ENCODE measurements around the gene TKFC.
A peak's percentile ranks its signal among the peaks of the same experiment; 100 is the strongest.

Gene TKFC

DNA sequence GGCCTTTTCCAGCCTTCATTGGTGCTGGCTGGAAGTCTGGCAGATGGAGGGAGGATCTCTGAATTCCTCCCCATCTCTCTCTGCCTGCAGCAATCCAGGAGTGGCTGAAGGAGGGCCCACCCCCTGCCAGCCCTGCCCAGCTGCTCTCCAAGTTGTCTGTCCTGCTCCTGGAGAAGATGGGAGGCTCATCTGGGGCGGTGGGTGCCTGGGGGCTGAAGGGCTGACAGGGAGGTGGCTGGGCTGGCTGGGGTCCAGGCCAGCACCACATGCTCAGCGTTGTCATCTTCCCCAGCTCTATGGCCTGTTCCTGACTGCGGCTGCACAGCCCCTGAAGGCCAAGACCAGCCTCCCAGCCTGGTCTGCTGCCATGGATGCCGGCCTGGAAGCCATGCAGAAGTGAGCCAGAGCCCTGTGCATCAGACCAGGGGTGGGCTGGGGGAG is 12.2 kb downstream of the TKFC start:
- DNase-seq (ENCODE audit: low read depth in 2 of 3, low spot score in 1 of 3): no peak

DNA sequence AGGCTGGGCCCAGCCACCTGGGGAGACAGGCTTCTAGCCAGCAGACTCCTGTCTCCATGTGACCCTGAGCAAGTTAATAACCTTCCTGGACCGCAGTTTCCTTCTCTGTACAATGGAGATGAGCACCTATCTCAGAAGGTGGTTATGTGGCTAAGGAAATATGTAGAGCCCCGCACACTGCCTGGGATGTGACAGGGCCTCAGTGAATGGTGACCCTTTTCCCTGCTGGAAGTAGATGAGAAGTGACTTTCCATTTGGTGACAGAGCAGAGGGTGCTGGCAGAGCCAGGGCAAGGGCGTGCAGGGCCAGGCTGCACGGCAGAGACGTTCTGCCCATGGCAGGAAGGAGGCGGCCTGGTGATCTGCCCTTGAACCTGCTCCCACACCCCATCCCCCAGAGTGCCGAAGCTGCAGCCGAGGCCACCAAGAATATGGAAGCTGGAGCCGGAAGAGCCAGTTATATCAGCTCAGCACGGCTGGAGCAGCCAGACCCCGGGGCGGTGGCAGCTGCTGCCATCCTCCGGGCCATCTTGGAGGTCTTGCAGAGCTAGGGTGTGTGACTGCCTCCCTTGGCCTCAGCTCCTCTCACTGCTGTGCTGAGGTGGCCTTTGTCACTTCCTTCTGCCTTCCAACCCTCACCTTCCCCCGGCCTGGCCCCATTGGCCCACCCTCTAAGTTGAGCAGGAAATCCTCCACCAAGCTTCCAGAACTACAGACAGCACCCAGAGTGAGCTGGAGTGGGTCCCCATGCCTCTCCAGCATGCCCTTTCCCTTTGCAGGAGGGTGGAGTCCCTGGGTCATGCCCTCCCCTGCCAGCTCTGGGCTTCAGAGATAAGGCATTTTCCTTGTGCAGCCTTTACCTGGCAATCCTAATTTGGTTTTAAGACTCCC is 13.2 kb downstream of the TKFC start:
- no peak for DNase-seq (ENCODE audit: low read depth in 2 of 3, low spot score in 1 of 3)

DNA sequence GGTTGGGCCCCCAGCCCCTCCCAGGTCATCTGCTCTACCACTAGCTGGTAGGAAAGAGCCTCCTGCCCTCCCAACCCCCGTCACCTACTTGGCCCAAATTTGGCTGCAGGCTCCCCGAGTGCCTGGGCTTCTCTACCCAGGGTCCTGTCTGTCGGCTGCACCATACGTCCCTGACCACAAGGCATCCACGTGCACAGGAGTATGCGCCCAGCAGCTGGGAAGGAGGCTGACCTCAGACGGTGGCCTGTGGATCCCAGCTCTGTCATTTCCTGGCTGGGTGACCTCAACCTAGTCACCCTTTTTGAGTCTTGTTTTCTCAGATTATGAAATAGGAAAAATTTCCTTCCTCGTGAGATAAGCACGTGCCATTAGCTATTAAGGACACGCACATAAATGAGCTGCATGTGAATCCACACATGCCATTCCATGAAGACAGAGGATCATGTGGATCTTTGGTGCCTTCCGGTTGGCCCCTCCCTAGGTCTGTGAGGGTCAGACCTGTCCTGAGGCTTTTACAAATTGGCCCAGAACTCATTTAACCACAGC is 15.0 kb downstream of the TKFC start:
- no peak for DNase-seq (ENCODE audit: low read depth in 2 of 3, low spot score in 1 of 3)

DNA sequence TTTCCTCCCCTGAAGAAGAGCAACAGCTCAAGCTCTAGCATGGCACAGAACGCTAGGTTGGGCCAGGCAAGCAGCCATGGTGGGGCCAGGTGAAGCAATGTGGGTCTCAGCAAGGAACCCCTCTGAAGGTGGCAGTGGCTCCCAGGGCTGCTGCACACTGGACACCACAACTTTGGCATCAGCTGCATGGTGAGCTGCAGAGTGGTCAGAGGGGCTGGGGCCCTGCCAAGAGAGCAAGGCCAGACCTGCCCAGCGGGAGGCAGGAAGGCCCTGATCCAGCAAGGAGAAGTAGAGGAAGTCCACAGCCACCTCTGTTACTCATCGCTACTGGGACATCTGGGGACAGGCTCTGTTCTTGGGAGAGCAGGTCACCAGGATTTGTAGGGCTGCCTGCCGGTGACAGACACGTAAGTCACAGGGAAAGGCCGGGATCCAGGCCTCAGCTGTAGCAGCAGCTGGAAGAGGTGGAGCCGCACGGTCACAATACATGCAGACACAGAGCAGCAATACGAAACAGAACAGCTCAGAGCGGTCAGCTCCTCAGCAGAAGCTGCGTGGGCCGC is 16.2 kb downstream of the TKFC start:
- no peak for DNase-seq (ENCODE audit: low read depth in 2 of 3, low spot score in 1 of 3)

DNA sequence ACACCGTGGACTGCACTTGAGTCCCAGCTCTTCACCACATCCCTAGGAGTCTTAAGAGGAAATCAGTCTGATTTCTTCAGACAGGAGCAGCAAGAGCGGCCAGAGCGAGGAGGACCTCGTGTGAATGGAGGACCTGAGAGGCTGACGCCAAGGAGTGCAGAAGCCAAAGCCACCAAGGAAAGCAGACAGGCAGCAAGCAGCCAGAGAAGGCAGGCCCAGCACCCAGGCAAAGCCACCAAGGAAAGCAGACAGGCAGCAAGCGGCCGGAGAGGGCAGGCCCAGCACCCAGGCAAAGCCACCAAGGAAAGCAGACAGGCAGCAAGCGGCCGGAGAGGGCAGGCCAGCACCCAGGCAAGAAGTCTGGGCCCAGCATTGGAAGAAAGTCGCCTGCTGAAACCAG is 16.9 kb downstream of the TKFC start:
- DNase-seq (ENCODE audit: low read depth in 2 of 3, low spot score in 1 of 3): no peak

DNA sequence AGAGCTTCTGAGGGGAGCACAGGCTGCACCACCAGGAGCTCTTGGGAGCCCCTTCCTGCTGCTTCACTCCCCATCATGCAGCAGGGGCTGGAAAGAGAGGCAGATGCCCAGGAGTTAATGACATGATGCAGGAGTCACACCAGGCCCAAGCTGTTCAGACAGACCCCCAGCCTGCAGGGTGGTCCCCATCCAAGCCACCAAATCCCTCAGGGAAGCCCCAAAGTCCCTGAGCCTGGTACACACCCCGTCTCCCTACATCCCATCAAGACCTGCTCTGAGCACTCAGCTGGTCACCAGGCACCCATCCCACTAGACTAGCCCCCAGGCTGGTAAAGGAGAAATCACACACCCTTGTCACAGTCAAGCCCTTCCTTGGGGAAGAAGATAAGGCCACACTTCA is 17.3 kb downstream of the TKFC start:
- DNase-seq (ENCODE audit: low read depth in 2 of 3, low spot score in 1 of 3): no peak

DNA sequence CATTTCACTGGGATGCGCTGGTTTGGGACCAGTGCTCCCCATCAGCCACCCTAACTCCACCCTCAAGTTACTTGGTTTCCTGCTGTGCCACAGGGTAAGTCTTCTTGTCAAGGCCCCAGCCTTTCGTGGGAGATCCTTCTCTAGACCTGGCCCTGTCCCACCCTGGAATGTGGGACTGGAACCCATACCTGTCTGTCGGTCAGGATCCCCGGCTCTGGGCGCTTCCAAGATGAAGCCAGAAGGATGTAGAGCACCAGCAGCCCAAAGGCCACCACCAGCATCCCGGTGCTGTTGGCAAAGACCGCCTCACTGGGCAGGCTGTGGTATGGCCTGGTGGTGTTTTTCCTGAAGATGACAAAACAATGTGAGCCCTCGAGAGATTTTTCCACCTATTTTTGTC is 17.8 kb downstream of the TKFC start:
- no peak for DNase-seq (ENCODE audit: low read depth in 2 of 3, low spot score in 1 of 3)

DNA sequence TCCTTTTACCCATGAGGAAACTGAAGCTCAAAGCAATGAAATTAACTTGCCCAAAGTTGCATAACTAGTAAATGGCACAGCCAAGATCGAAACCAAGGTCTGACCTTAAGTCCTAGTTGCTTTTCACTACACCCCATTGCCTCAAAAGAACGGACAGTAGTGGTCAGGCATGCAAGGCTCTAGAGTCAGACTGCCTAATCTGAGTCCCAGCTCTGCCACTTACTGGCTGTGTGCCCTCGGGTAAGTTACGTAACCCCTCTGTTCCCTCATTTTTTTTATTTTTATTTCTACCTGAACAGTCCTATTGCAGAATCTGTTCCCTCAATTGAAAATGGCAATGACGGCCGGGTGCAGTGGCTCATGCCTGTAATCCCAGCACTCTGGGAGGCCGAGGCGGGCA is 19.0 kb downstream of the TKFC start:
- no peak for DNase-seq (ENCODE audit: low read depth in 2 of 3, low spot score in 1 of 3)

DNA sequence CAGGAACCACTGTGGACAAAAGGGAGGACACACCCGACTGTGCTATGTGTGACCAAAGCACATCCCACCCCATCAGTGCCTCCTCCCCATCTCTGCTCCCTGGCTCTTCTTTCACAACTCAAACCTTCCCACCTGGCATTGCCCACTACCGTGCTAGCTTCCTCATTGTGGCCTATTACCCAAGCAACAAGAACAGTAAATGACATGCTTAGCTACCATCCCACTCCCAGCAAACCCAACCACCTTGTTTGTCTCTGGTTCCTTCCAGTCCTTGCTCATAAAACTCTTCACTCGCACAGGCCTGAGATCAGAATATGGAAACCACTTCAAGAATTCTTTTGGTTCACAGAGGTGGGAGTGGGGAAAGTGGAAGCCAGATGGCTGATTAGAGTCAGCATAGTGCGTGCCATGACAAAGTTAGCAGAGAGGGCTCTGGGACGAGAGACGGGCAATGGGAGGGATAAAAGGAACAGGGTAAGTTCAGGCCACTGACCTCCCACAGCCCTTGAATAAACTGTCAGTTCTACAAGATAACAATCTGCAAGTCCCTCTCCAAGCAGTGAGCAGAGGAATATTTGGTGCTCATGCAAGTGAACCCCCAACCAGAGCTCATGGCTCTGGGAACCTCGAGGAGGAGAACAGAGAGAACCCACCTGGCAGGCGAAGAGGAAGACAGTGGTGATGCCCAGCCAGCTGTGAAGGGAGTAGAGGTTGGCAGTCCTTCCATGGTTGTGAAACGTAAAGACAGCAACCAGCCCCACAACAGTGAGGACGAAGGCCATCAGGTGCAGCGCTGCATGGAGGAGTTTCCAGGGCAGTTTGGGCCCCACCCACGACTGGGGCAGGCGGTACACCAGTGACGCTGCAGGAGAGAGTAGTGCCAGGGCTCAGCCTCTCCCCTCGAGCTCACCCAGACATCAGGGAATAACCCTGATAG is 20.4 kb downstream of the TKFC start:
- no peak for DNase-seq (ENCODE audit: low read depth in 2 of 3, low spot score in 1 of 3)

DNA sequence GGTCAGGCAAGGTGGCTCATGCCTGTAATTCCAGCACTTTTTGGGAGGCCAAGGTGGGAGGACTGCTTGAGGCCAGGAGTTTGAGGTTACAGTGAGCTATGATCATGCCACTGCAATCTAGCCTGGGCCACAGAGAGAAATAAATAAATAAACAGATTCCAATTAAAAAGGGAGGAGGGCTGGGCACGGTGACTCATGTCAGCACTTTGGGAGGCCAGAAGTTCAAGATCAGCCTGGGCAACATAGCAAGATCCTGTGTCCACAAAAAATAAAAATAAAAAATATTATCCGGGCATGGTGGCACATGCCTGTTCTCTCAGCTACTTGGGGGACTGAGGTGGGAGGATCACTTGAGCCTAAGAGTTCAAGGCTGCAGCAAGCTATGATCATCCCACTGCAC is 21.2 kb downstream of the TKFC start:
- DNase-seq (ENCODE audit: low read depth in 2 of 3, low spot score in 1 of 3): no peak

DNA sequence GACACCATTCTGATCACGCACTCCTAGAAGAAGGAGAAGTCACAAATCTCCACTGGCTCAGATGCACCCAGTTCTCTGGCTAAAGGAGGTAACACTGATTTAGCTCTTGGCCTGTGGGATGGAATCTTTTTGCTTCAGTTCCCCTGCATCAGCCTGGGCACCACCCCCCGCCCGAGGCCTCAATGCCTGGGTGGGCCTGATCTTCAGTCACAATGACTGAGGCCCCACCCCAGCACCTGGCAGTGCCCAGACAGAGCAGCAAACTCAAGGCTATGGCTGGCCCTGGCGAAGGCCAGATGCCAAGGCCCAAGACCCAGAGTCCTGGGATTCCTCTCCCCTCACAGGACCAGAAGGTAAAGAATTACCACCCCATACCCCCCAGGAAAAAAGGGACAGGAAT is 23.7 kb downstream of the TKFC start:
- no peak for DNase-seq (ENCODE audit: low read depth in 2 of 3, low spot score in 1 of 3)

DNA sequence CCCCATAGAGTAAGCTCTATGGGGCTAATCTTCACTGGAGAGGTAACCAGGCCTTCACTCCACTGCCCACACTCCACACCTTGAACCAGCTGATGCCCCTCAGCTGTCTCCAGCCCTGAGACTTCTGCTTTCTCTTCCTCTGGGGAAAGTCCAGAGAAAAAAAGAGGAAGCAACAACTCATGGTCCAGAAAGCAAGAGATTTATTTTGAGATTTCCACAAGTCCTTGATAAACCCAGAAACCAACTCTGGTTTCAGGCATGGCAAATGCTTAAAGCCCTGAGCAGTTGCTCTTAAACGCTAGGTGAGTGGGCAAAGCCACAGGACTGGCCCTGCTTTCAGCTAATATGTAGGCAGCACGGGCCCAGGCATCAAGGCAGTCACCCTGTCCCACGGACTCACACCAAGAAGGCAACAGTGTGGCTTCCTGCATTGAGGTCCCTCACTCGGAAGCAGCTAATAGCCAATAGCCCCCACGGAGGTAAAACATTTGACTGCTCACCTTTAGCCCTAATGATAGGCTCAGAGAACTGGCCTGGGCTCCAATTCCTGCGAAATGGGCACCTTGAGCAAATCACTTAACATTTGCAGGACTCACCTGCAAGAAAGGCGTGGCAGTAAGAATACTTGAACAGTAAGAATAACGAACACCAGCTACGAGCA is 24.3 kb downstream of the TKFC start:
- no peak for DNase-seq (ENCODE audit: low read depth in 2 of 3, low spot score in 1 of 3)

DNA sequence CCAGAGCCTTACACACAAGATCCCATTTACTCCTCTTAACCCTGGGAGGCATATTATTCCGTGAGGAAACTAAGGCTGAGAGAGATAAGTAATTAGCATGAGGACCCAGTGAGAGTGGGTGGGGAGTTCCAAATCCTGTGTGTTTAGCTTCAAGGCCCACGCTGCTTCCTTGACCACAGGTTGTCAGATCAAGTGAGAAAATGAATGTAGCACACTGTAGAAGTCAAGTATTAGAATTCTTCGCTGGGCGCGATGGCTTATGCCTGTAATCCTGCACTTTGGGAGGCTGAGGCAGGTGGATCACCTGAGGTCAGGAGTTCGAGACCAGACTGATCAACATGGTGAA is 24.8 kb downstream of the TKFC start:
- no peak for DNase-seq (ENCODE audit: low read depth in 2 of 3, low spot score in 1 of 3)

DNA sequence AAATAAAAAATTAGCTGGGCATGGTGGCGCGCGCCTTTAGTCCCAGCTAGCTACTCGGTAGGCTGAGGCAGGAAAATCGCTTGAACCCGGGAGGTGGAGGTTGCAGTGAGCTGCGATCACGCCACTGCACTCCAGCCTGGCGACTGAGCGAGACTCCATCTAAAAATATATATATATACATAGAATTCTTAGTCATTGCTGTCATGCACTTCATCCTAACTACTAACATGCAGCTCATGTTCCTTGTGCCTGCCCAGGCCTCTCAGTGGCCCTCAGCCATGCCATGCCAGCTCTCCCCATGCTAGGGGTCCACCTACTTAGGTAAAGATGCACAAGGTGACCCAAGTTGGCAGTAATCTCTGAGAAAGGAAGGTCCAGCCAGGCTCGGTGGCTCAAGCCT is 25.5 kb downstream of the TKFC start:
- no peak for DNase-seq (ENCODE audit: low read depth in 2 of 3, low spot score in 1 of 3)

DNA sequence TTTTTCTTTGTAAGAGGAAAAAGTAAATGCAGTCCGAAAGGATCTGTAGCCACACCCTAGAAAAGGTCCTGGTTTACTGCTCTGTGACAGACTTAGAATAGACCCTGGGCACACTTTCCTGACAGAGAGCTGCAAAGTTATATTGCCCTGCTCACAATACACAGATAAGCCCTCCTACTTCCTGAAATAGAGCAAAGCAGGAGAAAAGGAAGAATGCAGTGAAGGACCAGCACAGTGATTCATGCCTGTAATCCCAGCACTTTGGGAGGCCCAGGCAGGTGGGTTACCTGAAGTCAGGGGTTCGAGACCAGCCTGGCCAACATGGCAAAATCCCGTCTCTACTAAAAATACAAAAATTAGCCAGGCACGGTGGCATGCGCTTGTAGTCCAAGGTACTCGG is 26.5 kb downstream of the TKFC start:
- DNase-seq (ENCODE audit: low read depth in 2 of 3, low spot score in 1 of 3): no peak

DNA sequence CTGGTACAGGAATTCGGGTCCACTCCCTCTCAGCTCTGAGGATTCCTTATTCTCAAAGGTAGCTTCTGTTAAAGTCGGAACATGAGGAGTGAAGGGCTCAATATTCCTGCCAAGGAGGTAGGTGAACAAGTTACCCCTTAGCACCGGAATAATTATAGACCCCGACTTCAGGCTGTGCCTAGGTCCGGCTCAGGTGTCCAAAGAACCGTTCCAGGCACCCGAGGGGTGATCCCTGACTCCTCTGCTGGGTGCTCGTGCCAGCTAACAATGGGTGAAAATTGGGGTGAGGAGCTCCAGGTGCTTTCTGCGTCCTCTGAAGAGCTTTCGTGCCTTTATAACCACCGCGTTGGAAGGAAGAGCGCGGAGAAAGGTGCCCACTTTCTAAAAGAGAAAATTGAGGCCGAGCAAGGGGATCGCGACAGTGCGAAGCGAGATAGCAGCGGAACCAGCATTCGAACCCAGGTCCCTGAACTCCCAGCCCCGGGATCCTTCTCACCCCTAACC is 28.3 kb downstream of the TKFC start:
- no peak for DNase-seq (ENCODE audit: low read depth in 2 of 3, low spot score in 1 of 3)

DNA sequence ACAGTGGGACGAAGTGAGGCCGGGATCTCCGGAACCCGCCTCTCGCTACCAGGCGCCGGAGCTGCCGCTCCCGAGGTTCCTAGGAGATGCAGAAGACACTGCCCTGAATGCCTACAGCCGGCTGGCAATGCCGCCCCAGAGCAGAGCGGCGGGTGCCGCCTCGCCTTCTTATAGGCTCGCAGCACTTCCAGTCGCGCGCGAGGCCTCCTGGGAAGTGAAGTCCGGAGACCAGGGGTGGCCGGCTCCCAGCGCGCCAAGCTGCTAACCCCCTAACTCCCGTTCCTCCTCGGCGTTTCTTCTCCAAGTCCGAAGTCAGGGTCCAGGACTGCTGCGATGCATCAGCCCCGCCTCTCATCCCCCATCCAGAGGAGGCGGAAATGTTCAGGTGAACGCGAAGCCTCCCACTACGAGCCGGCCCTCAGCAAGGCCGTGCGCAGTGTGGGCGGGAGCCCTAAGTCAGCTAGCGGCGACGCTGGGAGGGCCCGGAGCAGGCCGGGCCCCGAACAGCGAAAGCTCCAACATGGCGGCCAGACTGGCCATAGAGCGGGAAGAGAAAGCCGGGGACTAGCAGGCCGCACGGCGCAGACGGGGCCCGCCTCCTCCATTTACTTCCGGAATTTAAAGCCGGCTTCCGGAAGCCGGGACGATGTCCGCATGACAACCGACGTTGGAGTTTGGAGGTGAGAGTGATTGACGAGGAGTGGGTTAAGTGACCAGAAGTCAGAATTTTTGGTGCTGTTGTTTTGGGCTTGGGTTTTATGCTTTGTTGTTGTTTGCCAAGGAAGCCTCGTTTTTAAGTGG is 28.9 kb downstream of the TKFC start, which contains the start of the genes CYB561A3 and TMEM138:
CYB561A3 (minus strand) TSS at position 142 of the 801 bp plus-strand sequence. CDS start 5,169 bp downstream, outside the sequence.
TMEM138 (plus strand) TSS at position 634 of the 801 bp plus-strand sequence. CDS start 2,017 bp downstream, outside the sequence.
- peak; percentile 83 to 90 (median 90) for DNase-seq (ENCODE audit: low read depth in 2 of 3, low spot score in 1 of 3)

DNA sequence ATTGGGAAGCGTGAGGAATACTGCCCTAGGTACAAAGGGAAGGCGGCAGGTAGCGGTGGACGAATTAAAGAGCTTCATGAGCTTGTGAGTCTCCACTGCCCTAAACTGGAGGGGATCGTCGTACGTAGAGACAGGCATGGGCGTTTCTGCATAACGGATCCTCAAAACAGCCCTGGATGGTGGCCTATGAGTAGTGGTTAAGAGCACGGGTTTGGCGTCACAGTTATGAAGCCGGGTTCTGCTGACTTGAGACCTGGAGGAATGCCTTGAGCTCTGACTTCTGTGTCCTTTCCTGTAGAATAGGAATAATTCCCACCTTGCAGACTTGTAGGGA is 29.5 kb downstream of the TKFC start:
- DNase-seq (ENCODE audit: low read depth in 2 of 3, low spot score in 1 of 3): peak in 2 of 3 donors; percentile 8 to 11

DNA sequence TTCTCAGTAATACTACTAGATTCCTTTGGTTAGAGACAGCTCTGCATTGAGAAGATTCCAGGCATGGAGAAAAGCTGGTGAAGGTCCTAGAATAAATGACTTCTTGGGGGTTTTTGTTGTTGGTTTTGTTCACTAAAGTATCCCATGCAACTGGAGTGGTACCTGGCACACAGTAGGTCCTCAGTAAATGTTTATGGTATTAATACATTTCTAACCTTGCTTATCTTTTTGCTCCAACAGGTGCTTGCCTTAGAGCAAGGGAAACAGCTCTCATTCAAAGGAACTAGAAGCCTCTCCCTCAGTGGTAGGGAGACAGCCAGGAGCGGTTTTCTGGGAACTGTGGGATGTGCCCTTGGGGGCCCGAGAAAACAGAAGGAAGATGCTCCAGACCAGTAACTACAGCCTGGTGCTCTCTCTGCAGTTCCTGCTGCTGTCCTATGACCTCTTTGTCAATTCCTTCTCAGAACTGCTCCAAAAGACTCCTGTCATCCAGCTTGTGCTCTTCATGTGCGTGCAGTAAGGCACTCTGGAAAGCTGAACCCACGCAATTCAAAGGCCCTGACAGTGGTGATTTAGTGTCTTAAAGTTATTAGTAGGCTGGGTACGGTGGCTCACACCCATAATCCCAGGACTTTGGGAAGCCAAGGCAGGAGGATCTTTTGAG is 31.1 kb downstream of the TKFC start:
- no peak for DNase-seq (ENCODE audit: low read depth in 2 of 3, low spot score in 1 of 3)
